Measurements from ENCODE around the gene CNTNAP5.

DNA sequence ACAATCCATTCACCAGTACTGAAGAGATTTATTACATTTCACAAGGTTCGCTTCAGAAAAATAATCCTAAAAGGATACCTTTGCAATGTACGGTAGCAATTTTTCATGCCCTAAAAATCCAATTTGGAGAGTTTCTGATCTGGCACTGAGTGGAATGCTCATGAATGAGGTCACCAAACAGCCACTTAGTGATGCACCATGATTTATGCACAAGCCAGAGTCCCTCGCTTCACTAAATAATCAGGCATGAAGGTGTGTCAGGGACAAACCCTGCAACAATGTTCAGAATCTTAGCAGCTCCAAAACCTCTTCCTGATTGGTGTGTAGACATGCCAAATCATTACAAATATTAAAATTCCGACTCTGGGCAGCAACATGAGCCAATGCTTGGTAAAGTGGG, 221.1 kb downstream of the CNTNAP5 start:
- TF ChIP-seq CTCF (IDR thresholded peaks at IDR 0.05): no peak
- no peak for TF ChIP-seq POLR2AphosphoS5 (IDR thresholded peaks at IDR 0.05)
- no peak for TF ChIP-seq POLR2A (IDR thresholded peaks at IDR 0.05)
- TF ChIP-seq EP300 (IDR thresholded peaks at IDR 0.05): no peak
